HG02798 (cell line): ENCODE results near the gene ATG2A.

Experiments
- ATAC-seq: cut with Tn5 transposase; IDR thresholded peaks from one replicate; pipeline ENCODE4 v1.9.1; 2021; ENCODE audit warnings: mild to moderate bottlenecking; ENCODE audit not compliant: unreplicated experiment, poor library complexity

Gene ATG2A

DNA sequence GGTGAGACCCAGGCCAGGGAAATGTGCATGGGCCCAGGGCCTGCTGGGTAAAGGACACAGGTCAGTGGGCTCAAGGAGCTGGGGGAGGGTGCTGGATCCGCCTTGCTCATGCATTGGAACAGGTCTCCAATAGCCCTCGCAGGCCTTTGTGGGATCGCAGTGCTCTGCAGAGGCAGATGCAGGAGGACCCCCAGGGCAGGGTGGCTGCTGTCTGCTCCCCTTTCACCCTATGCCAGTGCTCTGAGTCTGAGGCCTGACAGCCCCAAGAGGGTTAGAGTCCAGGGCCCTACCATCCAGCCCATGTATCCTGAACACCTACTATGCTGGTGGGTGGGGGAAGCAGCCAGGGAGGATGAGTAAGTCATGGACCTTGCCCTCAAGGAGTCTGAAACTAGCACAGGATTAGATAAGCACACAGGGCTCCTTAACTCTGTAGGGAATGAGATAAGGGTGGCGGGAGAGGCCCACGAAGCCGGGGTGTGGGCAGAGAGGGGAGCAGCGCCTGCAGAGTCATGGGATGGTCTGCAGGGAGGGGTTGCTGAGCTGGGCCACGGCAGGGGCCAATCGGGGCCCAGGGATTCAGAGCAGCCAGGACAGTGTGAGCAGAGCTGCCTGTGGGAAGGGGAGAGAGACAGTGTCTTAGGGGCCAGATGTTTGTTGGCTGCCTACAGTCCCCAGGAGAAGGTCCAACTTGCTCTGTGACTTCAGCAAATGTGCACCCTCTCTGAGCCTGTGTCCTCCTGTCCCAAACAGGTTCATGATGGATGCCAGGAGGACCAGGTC is 28.1 kb downstream of the ATG2A start:
- no peak for ATAC-seq

- no peak for ATAC-seq
Observed at GRCh38 chr11:64888406-64888728, 28.6 kb downstream of the ATG2A start.

DNA sequence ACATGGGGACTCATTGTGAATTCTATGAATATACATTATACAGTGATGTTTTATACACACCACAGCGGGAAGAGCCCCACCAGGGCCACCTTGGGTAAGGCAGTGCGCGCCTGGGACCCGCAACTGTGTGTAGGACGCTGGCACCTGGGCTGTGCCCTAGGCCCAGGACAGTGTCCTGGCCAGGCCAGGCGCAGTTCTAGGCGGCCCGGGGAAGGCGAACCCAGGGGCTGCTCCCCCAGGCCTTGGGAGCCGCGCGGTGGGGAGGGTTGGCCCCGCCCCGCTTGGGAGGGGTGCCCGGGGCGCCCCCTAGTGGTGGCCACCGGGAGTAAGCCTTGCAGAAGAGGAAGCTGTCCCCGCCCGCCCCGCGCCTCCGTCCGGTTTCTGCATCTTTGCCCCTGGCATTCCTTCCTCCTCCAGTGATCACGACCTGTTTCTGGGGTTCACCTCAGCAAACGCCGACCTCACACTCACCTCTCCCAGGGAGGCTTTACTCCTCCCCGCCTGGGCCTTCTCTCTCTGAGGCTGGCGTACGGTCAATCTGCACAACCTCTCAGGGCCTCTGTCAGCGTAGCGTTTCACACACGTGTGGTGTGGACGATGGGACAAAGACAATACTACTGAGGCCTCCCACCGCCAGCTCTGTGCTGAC is 29.1 kb downstream of the ATG2A start:
- peak; percentile 86 for ATAC-seq

- no peak for ATAC-seq
Observed at GRCh38 chr11:64887234-64887756, 29.7 kb downstream of the ATG2A start.

GRCh38 chr11:64885367-64886286 is 31.4 kb downstream of the ATG2A start:
- ATAC-seq, result no peak

GRCh38 chr11:64884019-64884418 is 33.0 kb downstream of the ATG2A start:
- ATAC-seq, result no peak

DNA sequence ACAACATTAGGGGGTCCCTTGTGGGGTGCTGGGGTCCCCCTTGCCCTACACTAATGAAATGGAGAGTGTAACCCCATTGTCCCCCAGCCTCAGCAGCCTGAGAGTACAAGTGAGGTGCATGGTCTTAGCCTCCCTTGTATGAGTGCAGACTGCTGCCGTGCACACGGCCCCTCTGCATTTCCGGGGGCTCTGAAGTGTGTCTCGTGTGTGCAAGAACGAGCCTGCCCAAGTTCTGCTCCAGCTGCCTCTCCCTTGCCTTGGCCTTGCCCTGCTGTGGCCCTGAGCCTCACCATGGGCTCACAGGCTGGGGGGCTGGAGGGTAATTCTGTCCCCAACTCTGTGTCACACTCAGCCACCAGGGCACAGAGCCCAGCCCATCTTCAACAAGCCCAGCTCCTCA is 33.4 kb downstream of the ATG2A start:
- no peak for ATAC-seq

DNA sequence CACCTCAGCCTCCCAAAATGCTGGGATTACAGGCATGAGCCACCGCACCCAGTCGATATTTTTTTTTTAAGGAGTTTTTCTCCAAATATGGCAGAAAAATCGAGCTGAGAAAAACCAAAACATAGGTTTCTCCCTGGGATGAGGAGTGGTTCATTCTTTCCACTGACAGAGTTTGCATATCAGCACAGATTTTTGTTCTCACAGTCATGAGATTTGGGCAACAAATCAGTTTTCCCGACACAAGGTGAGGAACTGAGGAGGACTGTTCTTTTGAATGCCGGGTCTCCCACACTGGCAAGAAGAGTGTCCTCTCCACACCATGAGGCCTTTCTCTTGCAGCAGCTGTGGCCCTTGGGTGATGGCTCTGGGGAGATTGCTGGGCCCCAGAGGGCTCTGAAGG is 34.8 kb downstream of the ATG2A start:
- no peak for ATAC-seq

DNA sequence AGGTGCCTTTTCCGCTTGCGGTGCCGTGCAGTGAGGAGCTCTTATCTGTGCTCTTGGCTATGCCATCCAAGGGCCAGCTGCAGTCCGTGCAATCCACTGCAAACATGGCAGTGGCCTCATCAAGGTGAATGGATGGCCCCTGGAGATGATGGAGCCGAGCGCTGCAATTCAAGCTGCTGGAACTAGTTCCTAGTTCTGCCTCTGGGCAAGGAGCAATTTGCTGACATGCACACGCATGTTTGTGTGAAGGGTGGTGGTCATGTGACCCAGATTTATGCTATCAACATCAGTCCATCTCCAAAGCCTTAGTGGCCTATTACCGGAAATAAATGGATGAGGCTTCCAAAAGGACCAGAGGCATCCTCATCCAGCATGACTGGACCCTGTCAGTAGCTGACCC is 35.5 kb downstream of the ATG2A start:
- no peak for ATAC-seq

GRCh38 chr11:64880240-64881001 is 36.6 kb downstream of the ATG2A start:
- ATAC-seq, result no peak

DNA sequence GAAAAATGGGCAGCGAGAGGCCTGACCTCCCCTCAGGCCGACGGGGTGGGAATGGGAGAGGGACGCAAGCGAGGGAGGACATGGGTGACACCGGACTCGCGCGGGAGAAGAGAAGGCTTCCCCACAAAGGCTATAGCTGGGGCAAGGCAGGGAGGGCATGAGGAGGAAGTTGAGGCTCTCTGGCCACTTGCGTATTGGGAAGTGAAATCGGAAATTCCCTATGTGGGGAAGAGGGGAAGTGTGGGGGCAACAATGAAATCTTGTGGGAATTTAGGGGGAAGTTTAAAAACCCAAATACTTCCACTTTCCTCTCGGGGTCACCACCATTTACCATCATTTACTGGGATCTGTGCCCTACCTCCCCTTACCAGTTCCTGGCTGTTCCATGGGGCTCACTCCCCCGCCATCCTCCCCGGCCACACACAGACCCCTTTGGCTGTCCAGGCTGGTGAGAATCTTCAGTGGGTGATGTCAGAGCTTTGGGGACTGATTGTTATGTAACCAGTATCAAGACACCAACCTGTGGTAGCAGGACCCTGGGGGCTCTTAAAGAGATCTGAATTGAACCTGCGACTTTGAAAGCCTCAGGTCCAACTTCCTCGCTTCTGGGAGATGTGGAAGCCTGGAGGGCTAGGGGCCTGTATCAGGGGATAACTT is 37.6 kb downstream of the ATG2A start:
- no peak for ATAC-seq

DNA sequence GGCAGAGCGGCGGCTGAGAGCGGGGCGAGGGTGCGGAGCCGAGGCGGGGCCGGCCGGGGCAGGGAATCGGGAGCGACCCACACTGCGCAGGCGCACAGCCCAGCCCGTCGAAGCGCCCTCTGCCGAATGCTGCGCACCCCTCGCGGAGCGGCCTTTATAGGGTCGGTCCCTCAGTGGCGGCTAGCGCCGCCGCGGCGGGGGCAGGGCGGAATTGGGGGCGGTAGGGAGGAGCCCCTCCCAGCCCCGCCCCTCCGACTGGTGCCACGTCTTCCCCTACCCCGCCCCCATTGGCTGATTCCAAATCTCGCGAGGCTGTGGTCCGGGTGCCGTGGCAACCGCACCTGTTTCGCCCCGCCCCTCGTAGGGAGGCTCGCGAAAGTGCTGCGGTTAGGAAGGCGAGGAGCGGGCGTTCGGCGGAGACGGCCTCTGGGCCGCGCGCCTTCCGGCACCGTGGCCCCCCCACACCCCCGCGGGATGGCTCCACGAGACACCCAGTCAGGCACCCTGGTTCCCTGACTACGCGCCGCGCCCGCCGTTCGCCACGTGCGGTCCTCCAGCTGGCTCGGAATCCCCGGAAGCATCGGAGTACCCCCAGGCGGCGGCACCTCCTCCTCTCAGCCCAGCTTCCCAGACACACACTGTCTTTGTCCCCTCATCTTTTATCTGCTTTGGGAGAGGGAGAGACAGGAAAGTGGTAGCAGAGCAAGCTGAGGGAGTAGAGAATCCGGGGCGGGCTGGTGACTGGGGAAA is 38.3 kb downstream of the ATG2A start, which contains the start of gene EHD1:
Gene EHD1, minus strand, starts transcription at position 128 of the 750 bp plus-strand sequence. CDS start 157 bp downstream, outside the sequence.
- peak; percentile 85 for ATAC-seq

- ATAC-seq, result no peak
Observed at GRCh38 chr11:64878223-64878493, 38.9 kb downstream of the ATG2A start.

DNA sequence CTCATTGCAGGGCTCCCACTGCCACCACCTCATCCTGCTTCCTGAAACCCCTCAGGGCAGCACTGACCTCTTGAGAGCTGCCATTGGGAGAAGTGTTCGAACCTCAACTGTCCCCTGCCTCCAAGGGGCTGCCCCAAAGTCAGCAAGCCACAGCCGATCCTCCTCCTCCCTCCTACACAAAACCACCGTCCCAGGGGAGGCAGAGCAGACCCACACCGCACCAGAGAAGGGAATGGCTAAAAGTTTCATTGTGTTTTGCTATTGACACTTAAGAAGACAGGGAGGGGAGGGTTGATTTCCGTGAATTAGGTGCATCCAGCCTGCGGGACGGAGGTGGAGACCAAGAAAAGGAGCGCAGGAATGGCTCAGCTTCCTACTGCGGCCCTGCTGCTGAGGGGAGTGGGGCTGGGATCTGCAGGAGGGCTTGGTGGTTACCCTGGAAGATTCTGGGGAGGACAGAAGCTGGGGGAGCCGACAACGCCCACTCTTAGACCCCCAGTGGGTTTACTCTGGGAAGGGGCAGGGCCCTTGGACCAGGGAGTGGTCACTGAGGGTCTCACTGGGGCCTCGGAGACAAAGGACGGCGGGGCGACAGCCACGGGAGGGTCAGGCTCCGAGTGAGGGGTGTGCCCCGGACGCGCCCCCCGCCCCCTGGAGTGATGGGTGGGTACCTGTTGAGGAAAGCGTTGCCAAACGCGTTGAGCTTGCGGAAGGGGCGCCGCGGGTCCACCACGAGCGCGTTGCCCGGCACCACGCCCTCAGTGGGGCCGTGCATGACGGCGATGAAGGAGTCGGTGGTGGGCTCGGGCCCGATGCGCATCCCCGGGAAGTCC is 39.4 kb downstream of the ATG2A start:
- ATAC-seq, result peak; percentile 0

GRCh38 chr11:64876835-64877341 is 40.1 kb downstream of the ATG2A start:
- no peak for ATAC-seq

DNA sequence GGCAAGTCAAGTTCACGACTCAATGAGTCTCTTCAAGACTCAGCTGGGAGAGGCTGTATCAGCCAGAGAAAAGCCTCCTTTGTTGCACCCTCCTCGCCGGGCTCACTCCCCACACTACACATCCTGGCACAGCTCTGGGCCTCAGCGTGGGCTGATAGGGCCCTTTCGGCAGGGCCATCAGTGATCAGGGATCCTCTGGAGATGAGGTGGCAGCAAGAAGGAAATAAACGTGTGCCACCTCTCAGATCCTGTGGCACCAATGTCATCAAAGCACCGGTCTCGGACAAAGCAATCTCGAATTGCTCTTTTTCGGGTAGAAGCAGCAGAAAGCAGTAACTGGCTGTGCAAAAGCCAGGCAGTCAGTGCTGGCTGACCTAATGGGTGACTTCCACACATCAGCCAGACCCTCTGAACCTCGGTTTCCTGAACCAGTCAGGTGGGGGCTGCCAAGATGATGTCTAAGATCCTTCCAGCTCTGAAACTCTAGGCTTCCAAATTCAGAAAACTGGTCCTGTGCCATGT is 40.7 kb downstream of the ATG2A start:
- no peak for ATAC-seq

- no peak for ATAC-seq
Observed at GRCh38 chr11:64875369-64876228, 41.4 kb downstream of the ATG2A start.
